NCI-H526 (cell line): ENCODE measurements around the gene CELF5.

Source experiments
- DNase-seq, 2 experiments: peaks; one replicate each; lab custom pipeline; 2025; lab: John Stamatoyannopoulos, UW

Gene CELF5

DNA sequence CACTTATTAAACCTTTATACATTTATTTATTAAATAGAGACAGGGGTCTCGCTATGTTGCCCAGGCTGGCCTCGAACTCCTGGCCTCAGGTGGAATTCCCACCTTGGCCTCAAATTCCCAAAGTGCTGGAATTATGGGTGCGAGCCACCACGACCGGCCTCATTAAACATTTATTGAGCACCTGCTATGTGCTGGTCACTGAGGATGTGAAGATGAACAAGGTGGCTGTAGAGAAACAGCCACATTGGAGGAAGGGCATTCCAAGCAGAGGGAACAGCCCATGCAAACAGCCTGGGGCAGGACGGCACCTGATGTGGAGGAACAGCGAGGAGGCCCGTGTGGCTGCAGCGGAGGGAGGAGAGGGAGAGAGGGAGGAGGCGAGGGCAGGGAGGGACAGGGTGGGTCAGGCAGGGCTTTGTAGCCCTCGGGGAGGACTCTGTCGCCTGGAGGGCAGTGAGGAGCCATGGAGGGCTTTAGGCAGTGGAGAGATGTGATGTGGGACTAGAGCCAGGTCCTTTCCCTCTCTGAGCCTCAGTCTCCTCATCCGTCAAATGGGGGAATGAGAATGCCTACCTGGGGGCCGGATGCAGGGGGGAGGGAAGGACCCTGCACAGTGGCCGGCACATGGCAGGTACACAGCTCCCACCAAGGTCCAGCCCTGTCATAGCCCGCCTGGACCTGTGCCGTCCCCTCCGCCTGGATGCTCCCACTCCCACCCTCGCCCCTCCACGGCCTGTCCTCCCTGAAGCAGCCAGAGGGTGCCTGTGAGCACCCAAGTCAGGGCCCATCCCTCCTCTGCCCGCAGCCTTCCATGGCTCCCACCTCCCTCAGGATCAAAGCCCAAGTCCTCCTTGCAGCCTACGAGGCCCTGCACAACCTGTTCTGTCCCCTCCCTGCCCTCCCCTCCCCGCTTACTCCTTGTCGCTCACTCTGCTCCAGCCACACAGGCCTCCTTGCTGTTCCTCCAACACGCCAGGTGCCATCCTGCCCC, 120.4 kb downstream of the CELF5 start:
- no peak for DNase-seq

DNA sequence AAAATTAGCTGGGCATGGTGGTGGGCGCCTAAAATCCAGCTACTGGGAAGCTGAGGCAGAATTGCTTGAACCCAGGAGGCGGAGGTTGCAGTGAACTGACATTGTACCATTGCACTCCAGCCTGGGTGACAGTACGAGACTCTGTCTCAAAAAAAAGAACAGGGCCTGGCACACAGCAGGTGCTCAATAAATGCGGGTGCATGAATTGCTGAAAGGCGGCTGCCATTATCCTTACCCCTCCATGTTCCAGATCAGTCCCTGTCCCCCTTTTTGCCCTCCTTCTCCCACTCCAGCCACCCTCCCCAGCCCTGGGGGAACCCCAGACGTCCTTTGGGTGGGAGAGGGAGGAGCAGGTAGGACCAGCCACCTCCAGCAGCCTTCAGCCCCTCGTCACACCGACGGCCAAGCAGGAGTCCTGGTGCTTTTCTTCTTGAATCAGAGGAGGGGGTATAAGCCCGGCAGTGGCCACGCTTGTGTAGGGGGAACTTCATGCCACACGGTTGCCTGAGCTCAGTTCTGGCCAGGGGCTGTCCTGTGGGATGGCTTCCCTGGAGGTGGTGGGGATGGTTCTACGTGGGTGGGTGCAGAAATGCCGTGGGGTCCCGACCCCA, 121.5 kb downstream of the CELF5 start:
- no peak for DNase-seq
